Measurements from ENCODE around the gene SLC38A10. TPM values are rescaled to one million over a fixed set of nuclear protein-coding genes. Genes with fewer than 3 reads are reported as not detected.
A peak's percentile ranks its signal among the peaks of the same experiment; 100 is the strongest.

SLC38A10 gene
- total RNA-seq, 1 experiment from 2014 or later, result 109 TPM

DNA sequence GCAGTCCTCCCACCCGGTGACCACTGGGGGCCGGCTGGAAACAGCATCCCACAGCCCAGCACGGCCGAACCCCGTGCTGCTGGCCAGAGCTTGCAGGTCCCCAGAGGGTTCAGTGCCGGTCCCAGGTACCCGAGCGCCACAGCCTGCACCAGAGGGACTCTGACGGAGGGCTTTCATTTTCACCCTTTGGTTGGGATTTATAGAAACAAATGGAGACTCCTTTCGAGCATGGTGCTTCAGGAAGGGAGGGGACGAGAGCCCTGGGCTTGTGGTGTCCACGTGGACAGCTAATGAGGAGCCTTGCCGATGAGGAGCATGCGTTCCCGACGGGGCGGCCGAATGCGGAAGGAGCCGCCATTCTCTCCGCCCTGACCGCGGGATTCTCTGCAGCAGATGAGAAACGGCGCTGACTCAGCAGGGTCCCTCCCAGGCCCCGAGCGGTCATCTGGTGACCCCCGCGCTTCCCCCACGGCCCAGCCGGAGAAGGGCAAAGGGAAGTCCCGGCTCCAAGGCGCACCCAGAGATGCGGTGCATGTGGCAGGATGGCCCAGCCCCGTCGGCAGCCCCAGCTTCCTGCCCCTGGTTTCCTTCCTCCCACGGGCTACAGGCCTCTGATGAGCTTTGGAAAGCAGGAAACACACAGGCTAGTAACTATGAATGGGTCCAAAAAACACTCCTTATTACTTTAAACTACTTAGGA, 9.8 kb downstream of the SLC38A10 start:
- H4K20me1 ChIP-seq (ENCODE audit: insufficient read depth), result no peaks in the 10 kb centered on the region

More for the DNA sequence above, 9.8 kb downstream of the SLC38A10 start:
- Histone ChIP-seq H3K9ac (ENCODE audit: low read length) (no peak overlapping the region), H3K4me1 (ENCODE audit: control insufficient read depth in 1 of 2, insufficient read depth in 2 of 2, low read length in 2 of 2) (no peaks in the 10 kb centered on the region), H3K79me2 (ENCODE audit: insufficient read depth, low read length) (peaks cover 58% of the 10 kb centered on the region), H3K9me3 (ENCODE audit: control insufficient read depth in 1 of 2, insufficient read depth in 1 of 2, low read depth in 1 of 2, low read length in 2 of 2) (no peaks in the 10 kb centered on the region), H3K4me3 (replicated peaks in 1 of 2; ENCODE audit: low read depth in 1 of 2, low read length in 2 of 2) (no peak overlapping the region), H3K36me3 (ENCODE audit: control insufficient read depth in 1 of 2, insufficient read depth in 2 of 2, low read length in 2 of 2) (peaks cover 33 to 38% of the 10 kb centered on the region in 2 experiments; a peak in 3 of 4 replicates), H3K27me3 (ENCODE audit: insufficient read depth, low read length) (no peaks in the 10 kb centered on the region), H3K27ac (ENCODE audit: low read depth, low read length) (0 out of 2 replicates have a peak overlapping the region, but pooled peaks have one; percentile 6), H3K9me2 (ENCODE audit: insufficient read depth) (no peaks in the 10 kb centered on the region), H3K4me2 (ENCODE audit: low read length) (no peak overlapping the region), H2AFZ (ENCODE audit: low read depth, low read length, poor library complexity, severe bottlenecking) (no peak overlapping the region)
- ChIA-PET CTCF (no interaction called here), RAD21 (ENCODE audit: low non-redundant PET in 1 of 2, low total read pairs in 2 of 2, uncharacterized antibody in 2 of 2, unreplicated experiment in 2 of 2) (no interaction called here), POLR2A (no interaction called here)
- no peak for DNase-seq (ENCODE audit: low read depth, low spot score)
- intact Hi-C loops (cut with micrococcal nuclease), result no loop called here
- no peak for TF ChIP-seq SRF (IDR thresholded peaks at IDR 0.05; ENCODE audit: low read depth)
- TF ChIP-seq, protein P1, sequence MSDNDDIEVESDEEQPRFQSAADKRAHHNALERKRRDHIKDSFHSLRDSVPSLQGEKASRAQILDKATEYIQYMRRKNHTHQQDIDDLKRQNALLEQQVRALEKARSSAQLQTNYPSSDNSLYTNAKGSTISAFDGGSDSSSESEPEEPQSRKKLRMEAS (IDR thresholded peaks at IDR 0.05), result no peak
- no peak for TF ChIP-seq ZFX (IDR thresholded peaks at IDR 0.05)
- TF ChIP-seq, protein P2, sequence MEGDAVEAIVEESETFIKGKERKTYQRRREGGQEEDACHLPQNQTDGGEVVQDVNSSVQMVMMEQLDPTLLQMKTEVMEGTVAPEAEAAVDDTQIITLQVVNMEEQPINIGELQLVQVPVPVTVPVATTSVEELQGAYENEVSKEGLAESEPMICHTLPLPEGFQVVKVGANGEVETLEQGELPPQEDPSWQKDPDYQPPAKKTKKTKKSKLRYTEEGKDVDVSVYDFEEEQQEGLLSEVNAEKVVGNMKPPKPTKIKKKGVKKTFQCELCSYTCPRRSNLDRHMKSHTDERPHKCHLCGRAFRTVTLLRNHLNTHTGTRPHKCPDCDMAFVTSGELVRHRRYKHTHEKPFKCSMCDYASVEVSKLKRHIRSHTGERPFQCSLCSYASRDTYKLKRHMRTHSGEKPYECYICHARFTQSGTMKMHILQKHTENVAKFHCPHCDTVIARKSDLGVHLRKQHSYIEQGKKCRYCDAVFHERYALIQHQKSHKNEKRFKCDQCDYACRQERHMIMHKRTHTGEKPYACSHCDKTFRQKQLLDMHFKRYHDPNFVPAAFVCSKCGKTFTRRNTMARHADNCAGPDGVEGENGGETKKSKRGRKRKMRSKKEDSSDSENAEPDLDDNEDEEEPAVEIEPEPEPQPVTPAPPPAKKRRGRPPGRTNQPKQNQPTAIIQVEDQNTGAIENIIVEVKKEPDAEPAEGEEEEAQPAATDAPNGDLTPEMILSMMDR (IDR thresholded peaks at IDR 0.05 in 2 of 3, conservative IDR thresholded peaks at IDR 0.05 in 1 of 3; ENCODE audit: borderline replicate concordance in 1 of 3, insufficient read depth in 1 of 3, low read depth in 2 of 3, low read length in 2 of 3), result no peak
- no peak for TF ChIP-seq ELF1 (IDR thresholded peaks at IDR 0.05; ENCODE audit: borderline replicate concordance, low read depth)
- TF ChIP-seq, protein P3, sequence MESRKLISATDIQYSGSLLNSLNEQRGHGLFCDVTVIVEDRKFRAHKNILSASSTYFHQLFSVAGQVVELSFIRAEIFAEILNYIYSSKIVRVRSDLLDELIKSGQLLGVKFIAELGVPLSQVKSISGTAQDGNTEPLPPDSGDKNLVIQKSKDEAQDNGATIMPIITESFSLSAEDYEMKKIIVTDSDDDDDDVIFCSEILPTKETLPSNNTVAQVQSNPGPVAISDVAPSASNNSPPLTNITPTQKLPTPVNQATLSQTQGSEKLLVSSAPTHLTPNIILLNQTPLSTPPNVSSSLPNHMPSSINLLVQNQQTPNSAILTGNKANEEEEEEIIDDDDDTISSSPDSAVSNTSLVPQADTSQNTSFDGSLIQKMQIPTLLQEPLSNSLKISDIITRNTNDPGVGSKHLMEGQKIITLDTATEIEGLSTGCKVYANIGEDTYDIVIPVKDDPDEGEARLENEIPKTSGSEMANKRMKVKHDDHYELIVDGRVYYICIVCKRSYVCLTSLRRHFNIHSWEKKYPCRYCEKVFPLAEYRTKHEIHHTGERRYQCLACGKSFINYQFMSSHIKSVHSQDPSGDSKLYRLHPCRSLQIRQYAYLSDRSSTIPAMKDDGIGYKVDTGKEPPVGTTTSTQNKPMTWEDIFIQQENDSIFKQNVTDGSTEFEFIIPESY (IDR thresholded peaks at IDR 0.05; ENCODE audit: extremely low read depth, insufficient replicate concordance, low read length), result no peak
- no peak for TF ChIP-seq SP1 (IDR thresholded peaks at IDR 0.05; ENCODE audit: low read depth)
- TF ChIP-seq CEBPB (IDR thresholded peaks at IDR 0.05; ENCODE audit: low read depth), result no peak
- no peak for TF ChIP-seq EGR1 (IDR thresholded peaks at IDR 0.05; ENCODE audit: low read depth)
- TF ChIP-seq YY1 (IDR thresholded peaks at IDR 0.05; ENCODE audit: extremely low read depth, insufficient replicate concordance, low read depth, low read length), result no peak
- no peak for TF ChIP-seq CBX3 (IDR thresholded peaks at IDR 0.05; ENCODE audit: low read depth)
- no peak for TF ChIP-seq POLR2AphosphoS5 (IDR thresholded peaks at IDR 0.05; ENCODE audit: low read depth, low read length)
- no peak for TF ChIP-seq RAD21 (IDR thresholded peaks at IDR 0.05; ENCODE audit: low read depth)
- no peak for TF ChIP-seq POLR2A (IDR thresholded peaks at IDR 0.05; ENCODE audit: borderline replicate concordance, extremely low read depth, insufficient read depth, insufficient read length)
- ATAC-seq, result no peak
- BruUV-seq (replicated peaks), result no TSS peak
